Breast epithelium (tissue), 4 donors: Measurements from ENCODE around the gene SLC7A9. TPM values are rescaled to one million over a fixed set of nuclear protein-coding genes. Genes with fewer than 3 reads are reported as not detected.
"Not testable (repeated sequence)": the region's sequence is repeated elsewhere in the genome, so short reads cannot be mapped to it uniquely, and the experiment has no call there.

Source experiments
- DNase-seq, 2 donors: peaks; one replicate each; pipeline ENCODE4 v3.0.0-alpha.2; 2019; ENCODE audit warnings: low spot score in 2 of 2
- H3K27ac ChIP-seq, 2 donors: fragments of 200-600 bp; sonication (generic) in 1 of 2; one replicate each; pipeline ENCODE4 v1.5.1; 2016 to 2019; ENCODE audit warnings: mild to moderate bottlenecking in 1 of 2
- H3K27me3 ChIP-seq, 2 donors: fragments of 200-600 bp; sonication (generic) in 1 of 2; one replicate each; pipeline versions ENCODE4 v1.5.1 to v1.6.0; 2017 to 2019; ENCODE audit warnings: control low read depth in 1 of 2, mild to moderate bottlenecking in 1 of 2
- H3K36me3 ChIP-seq: fragments of 200-600 bp; one replicate; pipeline ENCODE4 v1.5.1; 2019
- H3K4me1 ChIP-seq, 2 donors: fragments of 200-600 bp; sonication (generic); one replicate each; pipeline ENCODE4 v1.5.1; 2016 to 2019; ENCODE audit warnings: control low read depth in 1 of 2
- H3K4me3 ChIP-seq, 3 donors: fragments of 200-600 bp; sonication (generic); 1 replicate in 2 of 3; 2 replicates in 1 of 3; pipeline ENCODE4 v1.5.1; 2016 to 2019; ENCODE audit warnings: mild to moderate bottlenecking in 3 of 3, moderate library complexity in 2 of 3
- H3K9me3 ChIP-seq, 2 donors: fragments of 200-600 bp; sonication (generic) in 1 of 2; one replicate each; pipeline ENCODE4 v1.5.1; 2016 to 2019; ENCODE audit warnings: control low read depth in 1 of 2
- CTCF ChIP-seq, 3 donors: fragments of 450-650 bp; IDR thresholded peaks; one replicate each; pipeline ENCODE4 v1.5.1; 2016 to 2017; ENCODE audit warnings: antibody characterized with exemption in 3 of 3, mild to moderate bottlenecking in 3 of 3, moderate library complexity in 3 of 3
- POLR2A ChIP-seq: fragments of 450-650 bp; IDR thresholded peaks from one replicate; pipeline ENCODE4 v1.6.1; 2016; ENCODE audit warnings: antibody characterized with exemption, mild to moderate bottlenecking, moderate library complexity
- POLR2AphosphoS5 ChIP-seq, 3 donors: sonication (generic); formaldehyde crosslinking; IDR thresholded peaks; one replicate each; pipeline ENCODE4 v1.6.1; 2017; ENCODE audit warnings: antibody characterized with exemption in 3 of 3
- intact Hi-C: fragments of 100-400 bp; cut with DNase I; formaldehyde crosslinking; loops from one replicate; pipeline ENCODE4 v1.15.1; 2023; ENCODE audit warnings: low total_unique reads
- total RNA-seq, 3 donors: library from RNA; depleted of rRNA; stranded (reverse); fragments of >200 nt; gene quantifications; one replicate each; pipeline ENCODE4 v1.1.0, GENCODE V29; 2016

SLC7A9 gene
- total RNA-seq, 3 donors from 2014 or later = 0.29 to 0.48 (median 0.33) TPM

GRCh38 chr19:32861596-32861995 is 8.0 kb downstream of the SLC7A9 start:
- Histone ChIP-seq H3K27me3 (no peaks in the 10 kb centered on the region), H3K36me3 (no peaks in the 10 kb centered on the region), H3K9me3 (no peaks in the 10 kb centered on the region), H3K4me1 (no peaks in the 10 kb centered on the region), H3K4me3 (no peak overlapping the region), H3K27ac (no peak overlapping the region)
- no peak for DNase-seq
- TF ChIP-seq POLR2A (no peak), CTCF (IDR thresholded peaks at IDR 0.05) (no peak), POLR2AphosphoS5 (IDR thresholded peaks at IDR 0.05) (no peak)
- intact Hi-C loops = no loop called here

GRCh38 chr19:32859591-32859990 is 10.0 kb downstream of the SLC7A9 start:
- H3K4me1 ChIP-seq = no peaks in the 10 kb centered on the region
- intact Hi-C loops = no loop called here
- TF ChIP-seq CTCF (IDR thresholded peaks at IDR 0.05) = no peak
- H3K4me3 ChIP-seq = no peak overlapping the region
- H3K27ac ChIP-seq = no peak overlapping the region
- no peaks in the 10 kb centered on the region for H3K36me3 ChIP-seq
- no peak for DNase-seq
- H3K9me3 ChIP-seq = no peaks in the 10 kb centered on the region
- H3K27me3 ChIP-seq = no peaks in the 10 kb centered on the region

GRCh38 chr19:32858559-32858958 is 11.0 kb downstream of the SLC7A9 start:
- Histone ChIP-seq H3K9me3 (no peaks in the 10 kb centered on the region), H3K4me1 (no peaks in the 10 kb centered on the region), H3K27ac (no peak overlapping the region), H3K4me3 (no peak overlapping the region), H3K27me3 (no peaks in the 10 kb centered on the region), H3K36me3 (no peaks in the 10 kb centered on the region)
- intact Hi-C loops = no loop called here
- TF ChIP-seq POLR2AphosphoS5 (IDR thresholded peaks at IDR 0.05) = no peak
- TF ChIP-seq POLR2A = no peak
- no peak for TF ChIP-seq CTCF (IDR thresholded peaks at IDR 0.05)
- DNase-seq = no peak

GRCh38 chr19:32858155-32858554 is 11.4 kb downstream of the SLC7A9 start:
- H3K9me3 ChIP-seq = no peaks in the 10 kb centered on the region
- no peaks in the 10 kb centered on the region for H3K27me3 ChIP-seq
- no peak overlapping the region for H3K27ac ChIP-seq
- DNase-seq = no peak
- H3K4me3 ChIP-seq = no peak overlapping the region
- H3K36me3 ChIP-seq = no peaks in the 10 kb centered on the region
- intact Hi-C loops = no loop called here
- no peaks in the 10 kb centered on the region for H3K4me1 ChIP-seq
- no peak for TF ChIP-seq CTCF (IDR thresholded peaks at IDR 0.05)
- no peak for TF ChIP-seq POLR2AphosphoS5 (IDR thresholded peaks at IDR 0.05)
- no peak for TF ChIP-seq POLR2A

GRCh38 chr19:32857584-32857983 is 12.0 kb downstream of the SLC7A9 start:
- H3K4me1 ChIP-seq = no peaks in the 10 kb centered on the region
- H3K9me3 ChIP-seq = no peaks in the 10 kb centered on the region
- no peak overlapping the region for H3K27ac ChIP-seq
- intact Hi-C loops = no loop called here
- no peak overlapping the region for H3K4me3 ChIP-seq
- no peak for DNase-seq
- TF ChIP-seq POLR2AphosphoS5 (IDR thresholded peaks at IDR 0.05) (no peak), CTCF (IDR thresholded peaks at IDR 0.05) (no peak), POLR2A (no peak)
- H3K27me3 ChIP-seq = no peaks in the 10 kb centered on the region
- H3K36me3 ChIP-seq = no peaks in the 10 kb centered on the region

GRCh38 chr19:32856818-32857217 is 12.7 kb downstream of the SLC7A9 start:
- DNase-seq, H3K4me1 ChIP-seq, H3K4me3 ChIP-seq, intact Hi-C loops, H3K27ac ChIP-seq, H3K36me3 ChIP-seq, H3K27me3 ChIP-seq, H3K9me3 ChIP-seq: not testable (repeated sequence)
